Ishikawa (cell line): ENCODE measurements around the gene SH3RF2.
A peak's percentile ranks its signal among the peaks of the same experiment; 100 is the strongest.

Experiments
- CEBPB ChIP-seq: IDR thresholded peaks from 2 replicates; pipeline ENCODE4 v1.6.1; 2012
- CREB1 ChIP-seq: IDR thresholded peaks from 2 replicates; pipeline ENCODE4 v1.6.1; 2012; ENCODE audit warnings: low read depth
- EGR1 ChIP-seq: IDR thresholded peaks from 2 replicates; pipeline ENCODE4 v1.6.1; 2012
- EP300 ChIP-seq: IDR thresholded peaks from 2 replicates; pipeline ENCODE4 v1.6.1; 2012; ENCODE audit warnings: borderline replicate concordance
- FOXM1 ChIP-seq: IDR thresholded peaks from 2 replicates; pipeline ENCODE4 v1.6.1; 2012; ENCODE audit warnings: low read depth, borderline replicate concordance
- NFIC ChIP-seq: IDR thresholded peaks from 2 replicates; pipeline ENCODE4 v1.6.1; 2012
- RAD21 ChIP-seq: IDR thresholded peaks from 2 replicates; pipeline ENCODE4 v1.6.1; 2012; ENCODE audit warnings: low read depth
- TAF1 ChIP-seq: IDR thresholded peaks from 2 replicates; pipeline ENCODE4 v1.6.1; 2012; ENCODE audit warnings: low read depth, mild to moderate bottlenecking
- TCF12 ChIP-seq: IDR thresholded peaks from 2 replicates; pipeline ENCODE4 v1.6.1; 2012; ENCODE audit warnings: low read depth
- TEAD4 ChIP-seq: IDR thresholded peaks from 2 replicates; pipeline ENCODE4 v1.6.1; 2012
- YY1 ChIP-seq: IDR thresholded peaks from 2 replicates; pipeline ENCODE4 v1.6.1; 2012; ENCODE audit warnings: low read depth
- ZBTB7A ChIP-seq: IDR thresholded peaks from 2 replicates; pipeline ENCODE4 v1.6.1; 2012; ENCODE audit warnings: low read depth
- TF ChIP-seq, protein P1 (sequence below): IDR thresholded peaks from 2 replicates; pipeline ENCODE4 v1.6.1; 2012; ENCODE audit warnings: low read depth, mild to moderate bottlenecking
- TF ChIP-seq, protein P2 (sequence below): IDR thresholded peaks from 2 replicates; pipeline ENCODE4 v1.6.1; 2012
- TF ChIP-seq, protein P3 (sequence below): IDR thresholded peaks from 2 replicates; pipeline ENCODE4 v1.6.1; 2012

The SH3RF2 gene, protein sequence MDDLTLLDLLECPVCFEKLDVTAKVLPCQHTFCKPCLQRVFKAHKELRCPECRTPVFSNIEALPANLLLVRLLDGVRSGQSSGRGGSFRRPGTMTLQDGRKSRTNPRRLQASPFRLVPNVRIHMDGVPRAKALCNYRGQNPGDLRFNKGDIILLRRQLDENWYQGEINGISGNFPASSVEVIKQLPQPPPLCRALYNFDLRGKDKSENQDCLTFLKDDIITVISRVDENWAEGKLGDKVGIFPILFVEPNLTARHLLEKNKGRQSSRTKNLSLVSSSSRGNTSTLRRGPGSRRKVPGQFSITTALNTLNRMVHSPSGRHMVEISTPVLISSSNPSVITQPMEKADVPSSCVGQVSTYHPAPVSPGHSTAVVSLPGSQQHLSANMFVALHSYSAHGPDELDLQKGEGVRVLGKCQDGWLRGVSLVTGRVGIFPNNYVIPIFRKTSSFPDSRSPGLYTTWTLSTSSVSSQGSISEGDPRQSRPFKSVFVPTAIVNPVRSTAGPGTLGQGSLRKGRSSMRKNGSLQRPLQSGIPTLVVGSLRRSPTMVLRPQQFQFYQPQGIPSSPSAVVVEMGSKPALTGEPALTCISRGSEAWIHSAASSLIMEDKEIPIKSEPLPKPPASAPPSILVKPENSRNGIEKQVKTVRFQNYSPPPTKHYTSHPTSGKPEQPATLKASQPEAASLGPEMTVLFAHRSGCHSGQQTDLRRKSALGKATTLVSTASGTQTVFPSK

DNA sequence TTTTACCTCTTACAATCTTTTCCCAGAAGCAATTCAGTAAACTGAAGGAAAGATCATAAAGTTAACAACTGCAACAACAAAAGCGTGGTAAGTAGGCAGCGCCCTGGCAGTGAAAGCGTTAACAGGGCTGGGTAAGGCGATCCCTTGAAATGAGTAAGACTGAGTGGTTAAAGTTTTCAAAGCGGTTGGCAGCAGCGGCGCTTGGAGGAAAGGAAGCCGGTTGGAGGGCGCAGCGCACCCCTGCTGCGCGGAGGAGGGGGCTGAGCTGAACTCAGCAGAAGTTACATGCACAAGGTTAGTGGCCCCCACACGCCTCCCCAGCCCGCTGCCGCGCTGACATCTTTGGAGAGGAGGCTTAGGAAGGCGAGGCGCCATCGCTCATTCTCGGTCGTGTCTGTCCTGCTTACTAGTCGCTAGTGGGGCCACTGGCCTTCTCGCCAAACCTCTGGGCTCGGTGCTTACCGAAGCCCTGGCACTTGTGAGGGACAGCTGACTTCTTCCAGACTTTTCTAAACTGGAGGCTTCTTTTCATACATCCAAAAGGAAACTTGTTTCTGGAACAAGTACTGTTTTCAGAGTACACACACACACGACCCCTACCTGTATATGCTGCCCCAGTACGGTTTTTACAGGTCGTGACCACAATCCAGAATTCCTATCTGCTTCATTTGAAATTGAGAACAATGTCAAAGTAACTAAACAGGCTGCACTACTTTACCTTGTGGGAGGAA is at the start of gene SH3RF2:
SH3RF2 (plus strand) TSS at position 178 of the 731 bp plus-strand sequence. CDS start 1,351 bp downstream, outside the sequence.
- TF ChIP-seq YY1 (peak; percentile 60; the same call in 1 of the 2 replicates), EP300 (peak; percentile 58; the same call in 1 of the 2 replicates), TEAD4 (no peak; the same call in 1 of the 2 replicates), CREB1 (no peak), TCF12 (peak; percentile 40; the same call in 1 of the 2 replicates), RAD21 (peak; percentile 1; the same call in 1 of the 2 replicates), TAF1 (peak; percentile 59; the same call in 1 of the 2 replicates), ZBTB7A (peak; percentile 88), FOXM1 (peak; percentile 13; the same call in 1 of the 2 replicates), CEBPB (no peak), NFIC (peak; percentile 57; the same call in 1 of the 2 replicates), EGR1 (no peak)
- TF ChIP-seq, protein P1, sequence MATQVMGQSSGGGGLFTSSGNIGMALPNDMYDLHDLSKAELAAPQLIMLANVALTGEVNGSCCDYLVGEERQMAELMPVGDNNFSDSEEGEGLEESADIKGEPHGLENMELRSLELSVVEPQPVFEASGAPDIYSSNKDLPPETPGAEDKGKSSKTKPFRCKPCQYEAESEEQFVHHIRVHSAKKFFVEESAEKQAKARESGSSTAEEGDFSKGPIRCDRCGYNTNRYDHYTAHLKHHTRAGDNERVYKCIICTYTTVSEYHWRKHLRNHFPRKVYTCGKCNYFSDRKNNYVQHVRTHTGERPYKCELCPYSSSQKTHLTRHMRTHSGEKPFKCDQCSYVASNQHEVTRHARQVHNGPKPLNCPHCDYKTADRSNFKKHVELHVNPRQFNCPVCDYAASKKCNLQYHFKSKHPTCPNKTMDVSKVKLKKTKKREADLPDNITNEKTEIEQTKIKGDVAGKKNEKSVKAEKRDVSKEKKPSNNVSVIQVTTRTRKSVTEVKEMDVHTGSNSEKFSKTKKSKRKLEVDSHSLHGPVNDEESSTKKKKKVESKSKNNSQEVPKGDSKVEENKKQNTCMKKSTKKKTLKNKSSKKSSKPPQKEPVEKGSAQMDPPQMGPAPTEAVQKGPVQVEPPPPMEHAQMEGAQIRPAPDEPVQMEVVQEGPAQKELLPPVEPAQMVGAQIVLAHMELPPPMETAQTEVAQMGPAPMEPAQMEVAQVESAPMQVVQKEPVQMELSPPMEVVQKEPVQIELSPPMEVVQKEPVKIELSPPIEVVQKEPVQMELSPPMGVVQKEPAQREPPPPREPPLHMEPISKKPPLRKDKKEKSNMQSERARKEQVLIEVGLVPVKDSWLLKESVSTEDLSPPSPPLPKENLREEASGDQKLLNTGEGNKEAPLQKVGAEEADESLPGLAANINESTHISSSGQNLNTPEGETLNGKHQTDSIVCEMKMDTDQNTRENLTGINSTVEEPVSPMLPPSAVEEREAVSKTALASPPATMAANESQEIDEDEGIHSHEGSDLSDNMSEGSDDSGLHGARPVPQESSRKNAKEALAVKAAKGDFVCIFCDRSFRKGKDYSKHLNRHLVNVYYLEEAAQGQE = no peak
- TF ChIP-seq, protein P2, sequence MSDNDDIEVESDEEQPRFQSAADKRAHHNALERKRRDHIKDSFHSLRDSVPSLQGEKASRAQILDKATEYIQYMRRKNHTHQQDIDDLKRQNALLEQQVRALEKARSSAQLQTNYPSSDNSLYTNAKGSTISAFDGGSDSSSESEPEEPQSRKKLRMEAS = peak; percentile 82
- TF ChIP-seq, protein P3, sequence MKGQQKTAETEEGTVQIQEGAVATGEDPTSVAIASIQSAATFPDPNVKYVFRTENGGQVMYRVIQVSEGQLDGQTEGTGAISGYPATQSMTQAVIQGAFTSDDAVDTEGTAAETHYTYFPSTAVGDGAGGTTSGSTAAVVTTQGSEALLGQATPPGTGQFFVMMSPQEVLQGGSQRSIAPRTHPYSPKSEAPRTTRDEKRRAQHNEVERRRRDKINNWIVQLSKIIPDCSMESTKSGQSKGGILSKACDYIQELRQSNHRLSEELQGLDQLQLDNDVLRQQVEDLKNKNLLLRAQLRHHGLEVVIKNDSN = no peak

DNA sequence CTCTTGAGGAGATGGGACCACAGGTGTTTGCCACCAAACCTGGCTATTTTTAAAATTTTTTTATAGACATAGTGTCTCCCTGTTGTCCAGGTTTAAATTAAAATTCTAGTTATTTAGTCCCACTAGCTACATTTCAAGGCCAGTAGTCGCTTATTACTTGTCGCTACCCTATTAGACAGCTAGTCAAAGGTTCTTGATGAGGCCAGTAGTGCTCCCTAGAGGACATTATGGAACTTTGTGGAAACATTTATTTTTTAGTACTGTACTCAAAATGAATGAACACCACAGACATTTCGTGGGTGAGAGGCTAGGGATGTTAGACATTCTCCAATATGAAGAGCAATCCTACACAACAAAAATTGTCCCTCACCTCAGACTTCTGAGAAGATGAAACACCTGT is 49.2 kb upstream of the SH3RF2 start:
- no peak for TF ChIP-seq ZBTB7A
- peak; percentile 19; the same call in 1 of the 2 replicates for TF ChIP-seq RAD21

DNA sequence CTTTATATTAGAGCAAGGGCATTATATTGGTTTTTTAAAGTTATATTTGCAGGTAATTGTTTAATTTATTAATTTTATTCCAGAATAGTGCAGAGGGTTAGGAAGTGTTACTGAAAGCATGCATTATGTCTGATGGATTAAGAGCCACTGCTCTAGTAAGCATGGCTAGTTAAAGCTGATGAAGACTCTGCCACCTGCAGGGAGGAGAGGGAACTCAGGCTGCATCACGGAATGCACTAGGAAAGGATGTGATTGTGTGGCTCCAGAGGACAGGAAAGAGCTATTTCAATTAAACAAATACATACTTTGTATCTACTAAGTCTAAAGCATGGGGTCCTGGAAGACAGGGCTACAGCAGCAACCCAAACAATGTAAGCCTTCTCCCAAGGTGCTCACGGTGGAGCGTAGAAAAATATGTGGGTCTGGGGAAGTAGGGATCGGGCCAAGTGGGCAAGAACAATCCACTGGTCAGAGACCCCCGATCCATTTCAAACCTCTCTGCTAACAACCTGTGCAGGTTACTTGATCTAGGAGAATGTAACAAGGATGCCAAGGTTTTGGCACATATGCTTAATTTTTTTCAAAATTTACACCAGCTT is 48.3 kb upstream of the SH3RF2 start:
- TF ChIP-seq RAD21 (peak; percentile 67), TAF1 (no peak)

DNA sequence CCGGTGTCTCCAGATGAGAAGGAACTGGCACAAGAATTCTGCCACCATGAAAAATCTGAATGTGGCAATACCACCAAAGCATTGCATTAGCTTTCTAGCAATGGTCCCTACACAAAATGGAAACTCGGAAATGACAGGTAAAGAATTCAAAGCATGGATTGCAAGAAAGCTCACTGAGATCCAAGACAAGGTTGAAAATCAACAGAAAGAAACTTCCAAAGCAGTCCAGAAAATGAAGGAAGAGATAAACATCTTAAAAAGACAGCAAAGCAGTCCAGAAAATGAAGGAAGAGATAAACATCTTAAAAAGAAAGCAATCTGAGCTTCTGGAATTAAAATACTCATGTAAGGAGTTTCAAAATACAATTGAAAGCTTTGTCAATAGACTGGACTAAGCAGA is 46.8 kb upstream of the SH3RF2 start:
- TF ChIP-seq ZBTB7A (no peak), TEAD4 (no peak), EGR1 (no peak), EP300 (no peak), YY1 (no peak), TCF12 (no peak), CEBPB (no peak), RAD21 (no peak), CREB1 (no peak)
- TF ChIP-seq, protein P3 = no peak
- TF ChIP-seq, protein P2 = no peak

DNA sequence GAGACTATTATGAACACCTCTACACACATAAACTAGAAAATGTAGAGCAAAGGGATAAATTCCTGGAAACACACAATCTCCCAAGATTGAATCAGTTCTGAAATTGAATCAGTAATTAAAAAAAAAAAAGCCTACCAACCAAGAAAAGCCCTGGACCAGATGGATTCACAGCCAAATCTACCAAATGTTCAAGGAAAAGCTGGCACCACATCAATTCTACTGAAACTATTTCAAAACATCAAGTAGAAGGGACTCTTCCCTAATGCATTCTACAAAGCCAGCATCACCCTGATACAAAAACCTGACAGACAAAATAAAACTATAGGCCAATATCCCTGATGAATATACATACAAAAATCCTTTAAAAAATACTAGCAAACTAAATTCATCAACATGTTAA is 38.2 kb upstream of the SH3RF2 start:
- TF ChIP-seq TAF1 (no peak), TCF12 (no peak), TEAD4 (no peak), RAD21 (no peak), ZBTB7A (no peak), NFIC (no peak)

DNA sequence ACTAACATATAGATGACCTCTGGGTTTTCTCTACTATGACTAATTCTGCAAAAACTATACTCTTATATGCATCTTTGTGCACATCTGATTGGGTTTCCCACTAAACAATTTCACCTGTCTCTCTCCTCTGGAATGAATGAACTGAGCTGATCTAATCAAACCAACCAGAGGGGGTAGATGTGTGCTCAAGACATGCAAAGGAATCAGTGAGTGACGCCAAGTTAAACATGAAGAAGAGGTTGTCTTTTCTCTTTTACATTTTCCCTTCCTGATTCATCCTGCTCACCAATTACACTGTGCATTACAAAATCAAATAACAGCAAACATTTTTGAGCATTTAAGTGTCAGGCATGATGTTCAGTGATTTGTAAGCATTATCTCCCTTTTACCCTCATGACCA is 34.0 kb upstream of the SH3RF2 start:
- TF ChIP-seq FOXM1 = no peak
- no peak for TF ChIP-seq YY1
- TF ChIP-seq, protein P3 = no peak
- TF ChIP-seq CEBPB = no peak
- TF ChIP-seq EGR1 = no peak
- TF ChIP-seq TCF12 = no peak
- no peak for TF ChIP-seq CREB1
